ENCODE measurements around the gene KCNIP3.

KCNIP3 gene

DNA sequence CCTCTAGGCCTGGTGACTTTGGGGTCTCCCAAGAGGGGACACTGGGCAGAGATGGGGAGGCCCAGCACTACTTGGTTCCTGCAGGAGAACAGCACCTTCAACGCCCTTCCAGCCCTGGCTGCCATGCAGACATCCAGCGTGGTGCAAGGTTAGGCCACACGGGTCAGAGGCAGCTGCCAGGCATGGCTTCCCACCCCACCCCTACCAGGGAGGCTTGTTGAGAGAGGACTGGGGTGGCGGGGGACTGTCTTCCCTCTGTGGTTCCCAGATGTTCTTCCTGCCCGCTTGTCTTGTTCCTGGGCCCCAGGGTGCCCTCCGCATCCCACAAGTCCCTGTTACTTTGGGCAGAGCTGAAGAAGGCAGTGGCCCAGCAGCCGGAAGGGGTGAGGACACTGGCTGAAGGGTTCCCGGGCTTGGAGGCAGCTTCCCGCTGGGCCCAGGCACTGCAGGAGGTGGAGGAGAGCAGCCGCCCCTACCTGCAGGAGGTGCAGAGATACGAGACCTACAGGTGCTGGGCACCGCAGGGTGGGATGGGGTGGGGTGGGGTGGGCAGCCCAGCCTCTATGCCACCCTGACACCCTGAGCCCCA is 18.4 kb upstream of the KCNIP3 start:
- no peak overlapping the region for H3K4me3 ChIP-seq (replicated peaks; ENCODE audit: low read depth, low read length)
- TF ChIP-seq, protein P1, sequence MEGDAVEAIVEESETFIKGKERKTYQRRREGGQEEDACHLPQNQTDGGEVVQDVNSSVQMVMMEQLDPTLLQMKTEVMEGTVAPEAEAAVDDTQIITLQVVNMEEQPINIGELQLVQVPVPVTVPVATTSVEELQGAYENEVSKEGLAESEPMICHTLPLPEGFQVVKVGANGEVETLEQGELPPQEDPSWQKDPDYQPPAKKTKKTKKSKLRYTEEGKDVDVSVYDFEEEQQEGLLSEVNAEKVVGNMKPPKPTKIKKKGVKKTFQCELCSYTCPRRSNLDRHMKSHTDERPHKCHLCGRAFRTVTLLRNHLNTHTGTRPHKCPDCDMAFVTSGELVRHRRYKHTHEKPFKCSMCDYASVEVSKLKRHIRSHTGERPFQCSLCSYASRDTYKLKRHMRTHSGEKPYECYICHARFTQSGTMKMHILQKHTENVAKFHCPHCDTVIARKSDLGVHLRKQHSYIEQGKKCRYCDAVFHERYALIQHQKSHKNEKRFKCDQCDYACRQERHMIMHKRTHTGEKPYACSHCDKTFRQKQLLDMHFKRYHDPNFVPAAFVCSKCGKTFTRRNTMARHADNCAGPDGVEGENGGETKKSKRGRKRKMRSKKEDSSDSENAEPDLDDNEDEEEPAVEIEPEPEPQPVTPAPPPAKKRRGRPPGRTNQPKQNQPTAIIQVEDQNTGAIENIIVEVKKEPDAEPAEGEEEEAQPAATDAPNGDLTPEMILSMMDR (IDR thresholded peaks at IDR 0.05; ENCODE audit: low read depth, low read length, missing control alignments) = no peak
- no peak for DNase-seq (ENCODE audit: extremely low read depth, low read depth)

DNA sequence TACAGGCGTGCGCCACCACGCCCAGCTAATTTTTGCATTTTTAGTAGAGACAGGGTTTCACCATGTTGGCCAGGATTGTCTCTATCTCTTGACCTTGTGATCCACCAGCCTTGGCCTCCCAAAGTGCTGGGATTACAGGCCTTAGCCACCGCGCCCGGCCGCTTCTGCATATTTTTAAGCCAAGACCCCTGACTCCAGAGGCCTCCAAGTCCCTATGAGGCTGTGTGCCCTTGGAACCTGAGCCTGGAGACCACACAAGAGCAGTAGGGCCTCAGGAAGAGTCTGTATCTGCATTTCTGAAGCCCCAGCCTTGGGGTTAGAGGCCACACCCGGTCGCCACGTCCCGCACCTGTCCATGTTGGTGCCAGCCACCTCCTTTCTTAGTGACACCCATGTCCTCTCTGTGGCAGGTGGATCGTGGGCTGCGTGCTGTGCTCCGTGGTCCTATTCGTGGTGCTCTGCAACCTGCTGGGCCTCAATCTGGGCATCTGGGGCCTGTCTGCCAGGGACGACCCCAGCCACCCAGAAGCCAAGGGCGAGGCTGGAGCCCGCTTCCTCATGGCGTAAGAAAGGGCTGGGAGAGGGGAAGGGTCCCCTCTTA is 17.6 kb upstream of the KCNIP3 start:
- no peak for DNase-seq (ENCODE audit: extremely low read depth, low read depth)
- TF ChIP-seq, protein P1 (IDR thresholded peaks at IDR 0.05; ENCODE audit: low read depth, low read length, missing control alignments) = no peak
- H3K4me3 ChIP-seq (replicated peaks; ENCODE audit: low read depth, low read length) = no peak overlapping the region

DNA sequence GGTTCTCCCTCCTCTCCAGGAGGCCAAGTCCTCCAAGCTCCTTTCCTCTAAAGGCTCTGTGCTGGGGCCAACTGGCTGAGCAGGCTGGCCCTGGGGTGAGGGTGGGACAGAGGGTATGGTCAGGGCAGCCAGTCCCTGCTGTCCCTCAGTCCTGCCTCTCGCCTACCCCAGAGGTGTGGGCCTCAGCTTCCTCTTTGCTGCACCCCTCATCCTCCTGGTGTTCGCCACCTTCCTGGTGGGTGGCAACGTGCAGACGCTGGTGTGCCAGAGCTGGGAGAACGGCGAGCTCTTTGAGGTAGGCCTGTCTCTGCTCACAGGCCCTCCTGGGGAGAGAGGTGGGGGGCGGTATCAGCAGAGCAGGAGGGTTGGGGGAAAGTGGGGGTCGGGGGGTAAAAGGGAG is 16.1 kb upstream of the KCNIP3 start:
- no peak overlapping the region for H3K4me3 ChIP-seq (replicated peaks; ENCODE audit: low read depth, low read length)
- DNase-seq (ENCODE audit: extremely low read depth, low read depth) = no peak
- TF ChIP-seq, protein P1 (IDR thresholded peaks at IDR 0.05; ENCODE audit: low read depth, low read length, missing control alignments) = no peak

DNA sequence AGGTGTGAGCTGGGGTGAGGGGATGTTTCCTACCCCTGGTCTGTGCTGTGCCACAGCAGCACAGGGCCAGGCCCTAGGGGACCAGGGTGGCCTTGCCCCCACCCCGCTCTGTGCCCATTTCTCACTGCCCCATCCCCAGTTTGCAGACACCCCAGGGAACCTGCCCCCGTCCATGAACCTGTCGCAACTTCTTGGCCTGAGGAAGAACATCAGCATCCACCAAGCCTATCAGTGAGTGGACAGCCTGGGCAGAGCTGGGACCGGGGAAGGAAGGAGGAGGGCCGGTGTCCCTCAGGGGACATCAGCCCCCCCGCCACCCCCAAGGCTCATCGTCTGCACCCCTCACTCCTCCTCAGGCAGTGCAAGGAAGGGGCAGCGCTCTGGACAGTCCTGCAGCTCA is 15.4 kb upstream of the KCNIP3 start:
- no peak for DNase-seq (ENCODE audit: extremely low read depth, low read depth)
- TF ChIP-seq, protein P1 (IDR thresholded peaks at IDR 0.05; ENCODE audit: low read depth, low read length, missing control alignments) = no peak
- no peak overlapping the region for H3K4me3 ChIP-seq (replicated peaks; ENCODE audit: low read depth, low read length)

DNA sequence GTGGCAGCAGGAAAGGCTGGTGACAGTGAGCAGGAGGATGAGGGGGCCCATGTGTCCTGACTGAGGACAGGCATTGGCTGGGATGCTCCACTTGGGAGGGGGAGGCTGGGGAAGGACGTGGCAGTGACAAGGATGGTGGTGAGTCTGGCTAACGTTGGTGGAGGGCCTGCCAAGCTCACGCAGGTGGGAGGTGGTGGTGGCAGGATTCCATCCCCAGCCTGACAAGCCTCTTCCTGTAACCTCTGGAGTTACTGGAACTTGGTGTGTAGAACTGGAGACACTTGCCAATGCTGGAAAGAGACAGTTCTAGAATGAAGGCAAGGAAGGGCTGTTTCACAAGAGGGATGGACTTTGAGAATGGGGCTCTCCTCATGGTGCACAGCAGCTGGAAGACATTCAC is 14.7 kb upstream of the KCNIP3 start:
- DNase-seq (ENCODE audit: extremely low read depth, low read depth) = no peak
- TF ChIP-seq, protein P1 (IDR thresholded peaks at IDR 0.05; ENCODE audit: low read depth, low read length, missing control alignments) = no peak
- no peak overlapping the region for H3K4me3 ChIP-seq (replicated peaks; ENCODE audit: low read depth, low read length)

DNA sequence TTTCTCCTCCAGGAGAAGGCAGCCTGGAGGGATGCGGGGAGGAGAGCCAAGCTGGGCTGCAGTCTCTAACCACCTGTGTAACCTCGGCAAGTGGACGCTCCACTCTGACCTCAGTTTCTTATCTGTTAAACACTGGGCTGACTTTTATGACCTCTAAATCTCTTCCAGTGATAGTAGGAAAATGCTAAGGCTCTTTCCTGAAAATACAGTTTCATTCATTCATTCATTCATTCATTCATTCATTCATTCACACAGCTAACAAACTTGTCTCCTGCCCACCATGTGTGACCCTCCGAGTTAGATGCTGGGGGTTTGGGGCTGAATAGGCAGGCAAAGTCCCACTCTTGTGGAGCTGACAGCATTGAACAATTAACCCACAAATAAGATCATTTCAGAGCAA is 13.6 kb upstream of the KCNIP3 start:
- TF ChIP-seq, protein P1 (IDR thresholded peaks at IDR 0.05; ENCODE audit: low read depth, low read length, missing control alignments) = no peak
- DNase-seq (ENCODE audit: extremely low read depth, low read depth) = no peak
- no peak overlapping the region for H3K4me3 ChIP-seq (replicated peaks; ENCODE audit: low read depth, low read length)
